Hematopoietic multipotent progenitor cell treated with erythropoietin and hydrocortisone succinate and interleukin-3 and kit ligand, for 8 days (in vitro differentiated cells): Measurements from ENCODE around the gene ADORA2B.
A peak's percentile ranks its signal among the peaks of the same experiment; 100 is the strongest.
"Not testable (repeated sequence)": the region's sequence is repeated elsewhere in the genome, so short reads cannot be mapped to it uniquely, and the experiment has no call there.

Source experiments
- DNase-seq: peaks from one replicate; pipeline ENCODE4 v3.0.0-alpha.2; 2015

Gene ADORA2B

DNA sequence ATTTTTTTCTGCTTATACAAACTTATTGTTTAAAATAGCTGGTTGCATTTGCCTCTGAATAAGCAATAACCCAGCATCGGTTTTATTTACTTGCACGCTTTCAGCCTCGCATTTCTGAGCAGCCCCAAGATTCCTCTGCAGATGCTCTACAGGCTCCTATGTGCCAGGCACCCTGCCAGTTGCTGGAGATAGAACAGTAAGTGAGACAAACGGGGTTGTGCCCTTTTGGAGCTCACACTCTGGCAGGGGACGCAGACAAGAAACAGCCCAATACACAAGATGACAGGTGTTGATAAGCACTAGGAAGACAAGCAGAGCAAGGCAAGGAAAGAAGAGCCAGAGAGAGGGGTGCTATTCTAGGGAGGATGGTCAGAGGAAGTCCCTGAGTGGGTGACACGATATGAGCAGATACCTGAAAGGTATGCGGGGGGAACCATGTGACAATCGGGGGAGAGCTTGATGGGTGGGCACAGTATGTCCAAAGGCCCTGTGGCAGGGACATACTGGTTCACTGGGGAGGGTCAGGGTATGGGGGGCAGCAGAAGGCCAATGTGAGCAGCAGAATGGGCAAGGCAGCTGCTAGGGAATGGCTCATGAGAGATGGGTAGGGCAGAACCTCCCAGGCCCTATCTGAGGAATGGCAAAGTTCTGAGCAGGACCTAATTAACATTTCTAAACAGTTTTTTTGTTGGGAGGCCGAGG is 18.7 kb upstream of the ADORA2B start:
- DNase-seq, result peak; percentile 54

DNA sequence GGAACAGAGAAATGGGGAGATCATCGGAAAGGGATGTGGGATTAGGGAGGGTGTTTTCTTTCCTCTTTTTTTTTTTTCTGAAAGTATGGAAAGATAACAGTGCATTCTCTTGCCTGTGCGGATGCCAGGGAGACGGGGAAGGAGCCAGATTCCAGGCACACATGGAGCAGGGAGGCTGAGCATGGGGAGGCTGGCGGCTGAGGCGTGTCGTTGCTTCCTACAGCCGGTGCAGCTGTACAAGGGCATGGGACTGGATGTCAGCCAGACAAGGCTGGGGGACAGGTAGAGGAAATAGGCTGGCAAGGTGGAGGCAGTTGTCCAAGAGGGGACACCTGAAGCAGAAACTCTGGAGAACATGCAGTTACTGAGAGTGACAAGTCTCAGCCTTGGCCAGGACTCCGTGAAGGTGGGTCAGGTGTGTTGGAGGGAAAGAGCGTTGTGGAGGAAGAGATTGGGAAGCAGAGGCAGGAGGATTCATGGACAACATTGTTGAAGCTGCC is 16.6 kb upstream of the ADORA2B start:
- no peak for DNase-seq

DNA sequence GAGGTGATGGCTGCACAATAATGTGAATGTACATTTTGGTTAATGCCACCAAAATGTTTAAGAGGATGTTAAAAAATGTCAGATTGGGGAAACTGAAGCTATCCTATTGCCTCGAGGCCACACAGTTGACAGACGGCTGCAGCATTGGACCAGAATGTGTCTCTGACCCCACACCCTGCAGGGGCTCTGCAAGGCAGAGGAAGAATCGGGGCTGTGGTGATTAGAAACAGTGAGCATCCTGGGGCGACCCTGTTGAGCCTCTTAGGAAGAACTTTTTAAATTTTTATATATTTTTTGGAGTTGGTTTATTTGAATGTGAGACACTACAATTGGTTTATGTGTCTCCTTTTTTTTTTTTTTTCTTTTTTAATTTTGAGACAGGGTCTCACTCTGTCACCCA is 15.0 kb upstream of the ADORA2B start:
- no peak for DNase-seq

DNA sequence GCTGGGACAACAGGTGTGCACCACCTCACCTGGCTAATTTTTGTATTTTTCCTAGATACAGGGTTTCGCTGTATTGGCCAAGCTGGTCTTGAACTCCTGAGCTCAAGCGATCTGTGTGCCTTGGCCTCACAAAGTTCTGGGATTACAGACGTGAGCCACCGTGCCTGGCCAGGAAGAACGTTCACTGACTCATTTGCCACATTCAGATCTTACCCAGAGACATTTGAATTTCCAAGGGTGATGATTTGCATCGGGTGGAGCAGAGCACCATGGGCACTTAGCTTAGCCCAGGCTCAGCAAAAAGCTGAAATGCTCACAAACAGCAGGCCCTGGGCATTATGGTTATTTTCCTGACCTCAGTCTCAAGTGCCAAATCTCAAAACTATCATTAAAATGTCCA is 14.5 kb upstream of the ADORA2B start:
- DNase-seq, result no peak

DNA sequence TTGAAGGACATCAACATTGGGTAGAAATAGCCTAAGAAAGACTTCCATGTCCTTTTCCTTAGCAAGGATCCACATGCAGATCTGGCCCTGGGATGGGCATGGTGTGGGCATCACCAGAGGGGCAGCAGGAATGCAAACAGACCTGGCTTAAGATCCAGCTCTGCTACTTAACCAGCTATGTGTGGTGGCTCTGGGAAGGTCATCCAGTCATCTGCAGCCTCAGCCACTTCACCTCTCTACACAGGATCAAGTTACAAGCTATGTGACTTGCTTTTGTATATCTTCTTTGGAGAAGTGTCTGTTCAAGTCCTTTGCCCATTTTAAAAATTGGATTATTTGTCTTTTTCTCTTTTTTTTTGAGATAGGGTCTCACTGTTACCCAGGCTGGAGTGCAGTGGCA is 13.5 kb upstream of the ADORA2B start:
- no peak for DNase-seq

DNA sequence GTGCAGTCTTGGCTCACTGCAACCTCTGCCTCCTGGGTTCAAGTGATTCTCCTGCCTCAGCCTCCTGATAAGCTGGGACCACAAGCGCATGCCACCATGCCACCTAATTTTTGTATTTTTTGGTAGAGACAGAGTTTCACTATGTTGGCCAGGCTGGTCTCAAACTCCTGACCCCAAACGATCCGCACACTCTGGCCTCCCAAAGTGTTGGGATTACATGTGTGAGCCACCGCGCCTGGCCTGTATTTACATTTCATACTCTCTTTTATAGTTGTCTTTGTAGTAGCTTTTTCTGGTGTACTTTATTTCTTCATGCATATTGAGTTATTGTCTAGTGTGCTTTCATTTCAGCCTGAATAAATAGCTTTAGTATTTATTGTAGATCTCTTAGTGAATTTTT is 10.1 kb upstream of the ADORA2B start:
- DNase-seq, result no peak

DNA sequence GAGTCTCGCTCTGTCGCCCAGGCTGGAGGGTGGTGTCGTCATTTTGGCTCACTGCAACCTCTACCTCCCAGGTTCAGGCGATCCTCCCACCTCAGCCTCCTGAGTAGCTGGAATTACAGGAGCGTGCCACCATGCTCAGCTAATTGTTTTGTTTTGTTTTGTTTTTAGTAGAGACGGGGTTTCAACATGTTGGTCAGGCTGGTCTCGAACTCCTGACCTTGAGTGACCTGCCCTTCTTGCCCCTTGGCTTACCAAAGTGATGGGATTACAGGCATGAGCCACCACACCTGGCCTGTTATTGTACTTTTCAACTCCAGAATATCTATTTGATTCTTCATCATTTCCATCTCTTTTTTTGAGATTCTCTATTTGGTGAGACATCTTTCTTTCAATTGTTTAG is 9.0 kb upstream of the ADORA2B start:
- DNase-seq, result no peak

DNA sequence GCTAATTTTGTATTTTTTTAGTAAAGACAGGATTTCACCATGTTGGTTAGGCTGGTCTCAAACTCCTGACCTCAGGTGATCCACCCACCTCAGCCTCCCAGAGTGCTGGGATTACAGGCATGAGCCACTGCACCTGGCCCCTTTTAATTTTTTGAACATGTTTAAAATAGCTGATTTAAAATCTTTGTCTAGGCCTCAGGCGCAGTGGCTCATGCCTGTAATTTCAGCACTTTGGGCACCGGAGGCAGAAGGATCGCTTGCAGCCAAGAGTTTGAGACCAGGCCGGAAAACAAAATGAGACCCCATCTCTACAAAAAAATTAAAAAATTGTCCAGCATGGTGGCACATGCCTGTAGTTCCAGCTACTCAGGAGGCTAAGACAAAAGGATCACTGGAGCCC is 8.4 kb upstream of the ADORA2B start:
- DNase-seq, result not testable (repeated sequence)

DNA sequence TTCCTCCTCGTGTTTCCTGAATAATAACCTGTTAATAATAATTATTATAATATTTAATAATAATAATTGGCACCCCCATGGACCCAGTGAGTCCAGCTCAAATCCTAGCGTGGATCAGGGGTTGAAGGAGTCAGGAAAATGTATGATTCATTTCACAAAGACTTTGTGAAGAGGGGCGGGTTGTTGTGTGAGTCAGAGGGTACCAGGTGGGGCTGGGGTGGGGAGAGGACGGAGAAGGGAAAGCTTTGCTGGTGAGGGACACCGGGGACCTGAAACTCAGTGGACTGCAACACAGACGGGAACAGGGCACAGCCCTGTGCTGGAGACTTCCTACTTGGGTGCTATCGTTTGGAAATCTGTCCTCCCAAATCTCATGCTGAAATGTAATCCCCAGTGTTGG is 3.1 kb upstream of the ADORA2B start:
- DNase-seq, result no peak

DNA sequence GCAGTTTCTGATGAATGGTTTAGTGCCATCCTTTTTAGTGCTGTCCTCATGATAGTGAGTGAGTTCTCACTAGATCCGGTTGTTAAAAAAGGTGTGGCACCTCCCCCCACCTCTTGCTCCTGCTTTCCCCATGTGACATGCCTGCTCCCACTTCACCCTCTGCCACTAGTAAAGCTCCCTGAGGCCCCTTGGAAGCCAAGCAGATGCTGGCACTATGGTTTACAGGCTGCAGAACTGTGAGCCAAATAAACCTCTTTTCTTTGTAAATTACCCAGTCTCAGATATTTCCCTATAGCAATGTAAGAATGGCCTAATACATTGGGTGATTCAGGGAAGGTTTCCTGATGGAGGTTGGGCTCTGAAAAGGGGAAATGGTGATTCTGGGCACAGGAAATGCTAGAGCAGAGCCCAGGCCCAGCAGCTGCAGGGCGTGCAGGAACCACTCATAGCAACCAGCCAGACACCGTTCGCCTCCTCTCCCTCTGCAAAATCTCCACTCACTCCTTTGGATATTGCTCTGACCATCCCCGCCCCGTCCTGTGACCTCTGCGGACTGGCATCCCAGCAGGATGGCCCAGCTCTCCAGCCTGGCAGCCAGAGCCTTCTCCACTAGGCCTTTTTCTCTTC is 2.6 kb upstream of the ADORA2B start:
- no peak for DNase-seq

DNA sequence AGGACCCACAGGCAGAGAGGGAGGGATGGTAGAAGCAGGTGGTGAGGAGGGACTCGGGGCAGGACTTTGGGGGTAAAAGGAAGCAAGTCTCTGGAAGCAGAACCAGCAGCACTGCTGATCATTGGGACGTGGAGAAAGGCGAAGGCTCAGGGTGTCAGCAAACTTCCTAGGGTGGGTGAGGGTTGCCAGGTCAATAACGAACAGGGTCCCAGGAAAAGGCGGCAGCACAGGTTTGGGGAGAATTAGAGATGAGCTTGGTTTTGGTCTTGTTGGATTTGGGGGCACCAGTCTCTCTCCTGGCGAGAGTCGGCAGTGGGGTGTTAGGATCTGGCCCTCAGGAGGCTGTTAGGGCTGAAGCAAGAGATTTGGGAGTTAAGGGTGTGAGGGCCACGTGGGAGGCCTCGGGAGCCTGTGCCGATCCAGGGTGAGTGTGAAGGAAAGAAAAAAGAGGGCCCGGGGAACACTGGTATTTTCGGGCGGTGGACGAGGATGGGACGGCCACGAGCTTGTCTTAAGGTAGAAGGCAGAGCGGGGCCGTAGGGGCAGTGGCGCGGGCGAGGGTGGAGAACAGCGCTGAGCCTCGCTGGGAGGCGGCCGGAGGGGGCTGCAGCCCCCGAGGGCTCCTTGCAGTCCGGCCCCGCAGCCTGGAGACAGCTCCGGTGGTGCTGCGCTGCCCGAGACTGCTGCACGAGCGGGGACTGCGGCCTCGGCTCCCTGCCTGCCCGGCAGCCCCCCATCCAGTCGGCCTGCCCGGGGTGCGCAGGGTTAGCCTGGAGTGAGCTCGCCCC is 765 bp upstream of the ADORA2B start:
- DNase-seq, result no peak

DNA sequence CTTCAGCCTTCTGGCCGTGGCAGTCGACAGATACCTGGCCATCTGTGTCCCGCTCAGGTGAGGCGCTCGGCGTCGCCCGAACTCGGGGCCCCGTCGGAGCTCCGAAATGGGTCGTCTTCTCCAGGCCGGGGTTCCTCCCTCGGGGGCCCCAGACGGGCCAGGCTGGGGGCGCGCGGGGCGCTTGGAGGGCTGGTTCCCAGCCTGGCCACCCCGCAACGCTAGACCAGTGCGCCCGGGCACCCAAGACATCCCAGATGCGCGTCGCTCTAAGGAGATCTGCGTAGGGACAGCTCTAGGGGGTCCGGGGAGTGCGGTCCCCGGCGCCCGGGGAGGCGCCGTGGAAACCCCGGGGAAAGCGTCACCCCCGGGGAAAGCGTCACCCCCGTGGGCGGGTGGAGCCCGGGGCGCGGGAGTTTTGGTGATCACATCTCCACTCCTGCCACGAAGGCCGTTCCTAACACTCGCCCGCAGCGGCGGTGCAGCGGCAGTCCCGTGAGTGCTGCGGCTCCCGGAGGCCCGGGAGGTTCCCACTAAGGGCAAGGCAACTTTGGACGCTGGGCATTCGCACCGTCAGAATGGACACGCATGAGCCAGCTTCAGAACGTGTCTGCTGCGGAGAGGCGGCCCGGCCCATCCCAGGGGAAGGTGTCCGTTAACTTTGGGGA is 729 bp downstream of the ADORA2B start:
- DNase-seq, result peak; percentile 30

DNA sequence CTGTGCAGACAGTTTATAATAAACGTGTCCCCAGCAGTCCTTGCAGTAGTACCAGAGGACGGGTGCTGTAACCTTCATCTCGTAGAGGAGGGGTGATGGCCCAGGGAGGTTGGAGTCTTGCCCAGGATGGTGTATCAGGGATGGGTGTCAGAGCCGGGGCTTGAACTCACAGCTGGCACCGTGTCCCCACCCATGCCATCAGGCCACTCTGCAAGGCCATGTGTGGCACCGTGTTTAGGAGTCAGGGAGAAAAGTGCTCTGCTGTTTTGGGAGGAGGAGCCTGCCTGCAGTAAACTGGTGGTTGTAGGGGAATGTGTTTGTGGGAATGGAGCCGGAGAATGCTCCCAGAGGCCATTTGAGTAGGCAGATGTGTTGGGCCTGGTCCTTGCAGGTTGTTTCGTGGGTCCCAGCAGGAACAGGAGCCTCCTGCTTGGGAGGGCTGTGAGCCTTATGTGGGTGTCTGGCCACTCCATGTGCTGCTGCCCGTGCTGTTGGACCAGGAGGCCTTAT is 1.7 kb downstream of the ADORA2B start:
- peak; percentile 71 for DNase-seq

DNA sequence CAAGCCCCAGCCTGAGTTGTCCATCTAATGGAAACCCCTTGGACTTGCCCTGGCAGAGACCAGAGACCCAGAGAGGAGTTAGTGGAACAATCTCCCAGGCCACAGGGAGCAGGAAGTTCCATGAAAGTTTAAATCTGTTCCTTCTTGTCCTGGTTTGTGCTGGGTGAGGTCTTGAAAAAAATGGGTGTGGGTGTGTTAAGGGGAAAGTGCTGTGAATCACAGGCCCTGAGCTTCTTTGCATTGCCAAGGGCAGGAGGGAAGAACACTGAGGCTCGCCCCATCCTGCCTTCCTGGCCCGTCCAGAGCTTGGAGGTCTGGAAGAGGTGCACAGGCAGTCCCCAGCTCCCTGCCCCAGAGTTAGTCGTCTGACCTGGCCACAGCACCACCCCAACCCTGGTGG is 2.3 kb downstream of the ADORA2B start:
- no peak for DNase-seq

DNA sequence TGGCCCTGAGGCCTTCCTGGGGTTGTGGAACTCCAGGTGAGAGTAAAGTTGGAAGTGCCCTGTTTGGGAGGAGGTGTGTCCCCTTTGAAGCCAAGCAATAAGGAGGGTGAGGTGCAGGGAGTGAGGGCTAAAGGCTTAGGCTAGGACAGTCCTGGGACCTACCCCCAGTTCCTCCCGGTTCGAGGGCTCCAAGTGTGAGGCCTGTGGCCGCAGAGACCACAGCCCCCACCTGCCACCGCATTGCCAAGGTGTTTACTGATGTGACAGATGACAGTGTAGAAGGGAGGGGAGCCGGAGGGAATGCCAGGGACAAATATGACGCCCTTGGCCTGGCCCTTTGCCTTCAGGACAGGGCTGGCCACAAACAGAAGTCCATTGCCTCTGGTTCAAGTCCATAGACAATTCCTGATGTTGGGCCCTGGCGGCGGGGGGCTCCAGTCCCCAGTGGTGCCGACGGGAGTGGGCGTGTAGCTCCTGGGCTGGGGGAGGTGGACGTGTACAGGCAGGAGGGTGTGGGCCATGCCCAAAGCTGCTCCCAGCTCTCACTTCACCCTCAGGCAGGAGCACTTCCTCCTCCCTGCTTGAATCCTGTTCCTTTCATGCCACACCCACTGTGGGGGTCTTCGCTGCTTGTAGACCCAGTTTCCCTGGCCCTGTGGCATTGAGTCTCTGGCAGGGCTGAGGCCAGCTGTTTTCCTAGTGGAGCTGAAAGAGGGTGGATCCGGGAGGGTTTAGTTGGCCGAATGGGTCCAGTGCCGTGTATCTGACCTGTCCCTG is 3.2 kb downstream of the ADORA2B start:
- no peak for DNase-seq

DNA sequence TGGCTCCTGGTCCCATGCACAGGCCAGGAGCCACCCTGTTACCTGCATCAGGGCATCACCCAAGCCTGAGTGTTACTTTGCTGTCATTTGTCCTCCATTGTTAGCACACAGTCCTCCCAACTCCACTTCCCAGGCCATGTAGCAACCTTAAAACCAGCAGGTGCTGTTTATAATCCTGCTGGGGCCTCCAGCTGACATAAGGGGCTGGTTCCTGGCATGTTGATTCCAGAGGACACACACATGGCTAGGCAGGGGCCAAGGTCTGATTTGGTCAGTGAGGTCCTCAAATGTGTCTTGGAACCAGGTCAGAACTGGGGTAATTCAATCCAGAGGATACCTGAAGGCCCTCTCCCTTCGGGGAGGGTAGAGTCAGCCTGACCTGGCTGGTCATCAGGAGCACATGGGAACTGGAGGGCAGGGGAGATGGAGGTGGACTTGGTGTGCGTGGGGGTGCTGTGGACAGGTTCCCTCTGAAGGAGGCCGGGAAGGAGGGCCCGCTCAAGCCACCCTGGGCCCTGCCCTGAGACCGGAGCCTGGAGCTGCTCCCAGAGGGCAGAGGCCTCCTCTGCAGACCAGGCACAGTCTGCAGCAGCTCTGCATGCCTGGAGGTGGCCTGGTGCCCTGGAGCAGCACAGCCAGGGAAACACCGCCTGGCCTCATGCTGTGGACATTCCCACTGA is 6.6 kb downstream of the ADORA2B start:
- DNase-seq, result no peak

DNA sequence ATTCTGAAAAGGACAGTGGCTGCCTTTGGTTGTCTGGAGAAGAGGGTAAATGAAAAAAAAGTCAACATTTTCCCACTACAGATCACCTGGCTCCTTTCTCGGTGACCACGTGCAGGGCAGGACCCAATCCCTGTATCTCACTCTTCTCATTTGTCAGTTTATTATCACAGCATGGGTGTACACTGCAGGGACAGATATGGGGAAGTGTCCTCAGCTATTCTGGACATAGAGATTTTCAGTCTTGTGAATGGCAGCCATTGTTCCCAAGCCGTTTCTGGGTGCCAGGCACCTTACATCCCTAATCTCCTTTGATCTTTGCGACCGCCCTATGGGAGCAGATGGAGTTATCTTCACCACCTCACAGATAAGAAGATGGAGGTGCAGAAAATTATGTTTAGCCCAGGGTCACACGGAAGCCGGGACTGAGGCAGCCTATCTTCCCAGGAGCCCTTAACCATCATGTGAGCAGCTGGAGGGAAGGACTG is 7.2 kb downstream of the ADORA2B start:
- DNase-seq, result peak; percentile 16

DNA sequence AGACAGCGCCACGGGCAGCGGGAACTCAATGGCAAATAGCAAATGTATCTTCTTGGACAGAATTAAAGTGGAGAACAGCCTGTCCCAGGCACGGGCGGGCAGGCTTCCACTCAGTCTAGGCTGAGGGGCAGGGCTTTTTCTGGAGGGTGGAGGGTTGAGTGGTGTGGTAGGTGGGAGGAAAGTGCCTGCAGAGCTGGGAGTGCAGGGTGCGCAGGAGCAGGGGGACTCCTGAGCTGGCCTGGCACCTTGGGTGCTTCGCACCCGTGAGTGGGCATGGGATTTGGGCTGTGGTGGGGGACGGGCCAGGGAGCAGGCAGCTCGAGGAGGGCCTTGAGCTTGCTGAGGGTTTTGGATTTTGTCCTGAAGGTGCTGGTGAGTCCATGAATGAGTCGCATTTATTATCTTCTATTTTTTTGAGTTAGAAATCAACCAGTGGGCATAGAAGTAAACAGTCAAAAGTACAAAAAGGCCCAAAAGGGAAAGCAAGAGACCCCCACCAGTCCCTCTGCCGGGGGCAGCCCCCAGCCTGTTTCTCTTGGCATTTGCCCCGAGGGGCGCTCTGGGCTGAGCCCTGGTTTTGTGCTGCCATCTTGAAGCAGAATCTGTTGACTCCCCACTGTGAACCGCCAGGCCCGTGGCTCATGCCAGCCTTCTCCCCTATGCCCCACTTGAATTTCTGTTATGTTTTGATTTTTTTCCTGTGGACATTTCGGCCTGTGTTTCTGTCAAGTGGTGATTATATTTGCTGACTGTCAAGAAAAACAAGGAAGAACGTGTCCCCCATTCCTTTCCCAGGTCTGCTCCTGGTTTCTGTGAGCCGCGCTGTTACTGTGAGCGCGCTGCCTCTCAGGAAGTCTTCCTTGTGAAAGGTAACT is 8.2 kb downstream of the ADORA2B start:
- no peak for DNase-seq

DNA sequence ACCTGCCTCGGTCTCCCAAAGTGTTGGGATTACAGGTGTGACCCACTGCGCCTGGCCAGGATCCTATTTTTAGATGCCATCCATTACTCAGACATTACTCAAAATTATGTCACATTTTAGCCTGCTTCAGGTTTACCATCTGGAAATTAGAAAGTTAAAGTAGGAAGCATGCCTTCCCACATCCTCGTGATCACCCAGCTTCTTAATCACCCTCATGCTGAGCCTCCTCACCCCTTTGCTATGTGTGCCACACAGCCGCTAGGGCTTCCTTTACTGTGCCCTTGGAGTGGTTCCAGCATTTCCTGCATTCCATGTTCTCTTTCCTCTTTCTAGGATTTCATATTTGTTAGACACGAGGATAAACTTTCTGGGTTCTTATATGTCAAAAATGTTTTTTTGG is 9.3 kb downstream of the ADORA2B start:
- no peak for DNase-seq

DNA sequence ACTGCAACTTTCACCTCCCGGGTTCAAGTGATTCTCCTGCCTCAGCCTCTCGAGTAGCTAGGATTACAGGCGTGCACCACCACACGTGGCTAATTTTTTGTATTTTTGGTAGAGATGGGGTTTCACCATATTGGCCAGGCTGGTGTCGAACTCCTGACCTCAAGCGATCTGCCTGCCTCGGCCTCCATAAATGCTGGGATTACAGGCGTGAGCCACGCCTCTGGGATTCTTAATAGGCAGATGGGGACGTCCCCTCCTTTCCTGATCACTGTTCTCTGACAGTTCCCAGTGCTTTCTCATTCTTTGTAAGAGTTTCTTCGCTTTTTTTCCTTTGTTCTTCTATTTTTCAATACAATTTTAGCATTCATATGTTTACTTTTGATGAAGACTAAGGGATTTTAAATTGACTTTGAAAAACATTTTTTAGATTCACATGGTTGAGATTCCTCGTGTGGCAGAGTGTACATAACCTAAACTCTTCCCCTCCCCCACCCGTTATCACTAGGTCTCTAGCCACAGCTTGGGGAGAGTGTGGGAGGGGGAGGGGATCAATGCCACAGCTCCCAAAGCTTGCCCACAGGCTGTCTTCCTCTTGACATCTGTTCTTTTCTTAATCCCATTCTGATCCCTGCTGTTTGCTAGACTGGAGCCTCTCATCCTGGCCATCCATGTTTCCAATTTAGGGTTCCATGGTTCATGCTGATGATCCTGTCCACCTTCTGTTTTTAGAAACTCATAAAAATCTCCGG is 11.0 kb downstream of the ADORA2B start:
- DNase-seq, result peak; percentile 83
